ENCODE data around the gene MYO9A.

GRCh38 chr15:72034351-72034750 is 83.6 kb downstream of the MYO9A start:
- TF ChIP-seq CTCF (IDR thresholded peaks at IDR 0.05; ENCODE audit: poor library complexity) (no peak), EZH2 (IDR thresholded peaks at IDR 0.05; ENCODE audit: borderline replicate concordance) (no peak), EZH2phosphoT487 (IDR thresholded peaks at IDR 0.05; ENCODE audit: low read depth, severe bottlenecking, unreplicated experiment) (no peak)

Data from hepatocyte (in vitro differentiated cells).